ENCODE data around the gene ST6GALNAC6. TPM values are rescaled to one million over a fixed set of nuclear protein-coding genes. Genes with fewer than 3 reads are reported as not detected.
"Not testable (repeated sequence)": the region's sequence is repeated elsewhere in the genome, so short reads cannot be mapped to it uniquely, and the experiment has no call there.

ST6GALNAC6 gene
- total and polyA plus RNA-seq, 9 donors, result 35.9 to 60.6 (median 49.0) TPM

DNA sequence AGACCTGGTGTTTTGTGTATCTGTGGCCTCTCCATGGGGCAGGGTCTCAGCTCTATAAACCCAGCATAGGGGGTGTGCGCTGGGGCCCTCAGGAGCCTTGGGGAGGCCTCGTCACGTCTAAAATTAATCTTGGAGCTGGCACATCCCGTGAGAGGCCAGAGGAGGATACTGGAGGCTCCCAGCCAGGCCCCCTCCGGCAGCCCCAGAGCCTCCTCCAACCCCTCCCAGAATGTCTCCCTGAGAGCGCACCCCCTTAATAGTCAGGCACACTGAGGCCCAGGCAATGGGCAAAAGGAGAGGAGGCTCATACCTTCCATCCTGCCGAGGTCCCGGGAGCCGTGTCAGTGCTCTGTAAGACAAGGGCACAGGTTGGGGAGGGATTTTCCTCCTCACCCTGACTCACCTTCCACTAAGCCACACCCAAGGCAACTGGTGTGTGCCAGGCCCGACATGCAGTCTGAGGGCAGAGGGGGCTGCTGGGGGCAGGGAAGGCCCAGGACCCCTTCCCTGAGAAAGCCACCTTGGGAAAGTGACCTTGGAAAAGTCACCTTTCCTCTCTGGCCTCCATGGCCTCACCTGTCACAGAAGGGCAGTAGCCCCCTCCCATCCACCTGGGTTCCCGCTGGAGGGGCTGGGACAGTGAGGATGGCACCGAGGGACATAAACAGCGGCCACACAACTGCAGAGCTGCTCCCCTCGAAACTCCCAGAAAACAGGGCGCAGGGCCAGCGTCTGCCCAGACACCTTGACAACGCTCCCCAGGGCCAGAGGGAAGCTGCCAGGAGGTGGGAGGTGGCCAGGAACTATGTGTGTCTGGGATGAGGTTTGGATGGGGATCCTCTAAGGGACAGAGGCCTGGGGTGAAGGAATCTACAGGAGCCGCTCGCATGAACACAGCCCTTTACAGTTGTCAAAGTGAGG is 24.8 kb downstream of the ST6GALNAC6 start:
- H3K4me1 ChIP-seq (ENCODE audit: control insufficient read depth, insufficient read depth, low read length), result peaks cover 63% of the 10 kb centered on the region
- peak overlapping the region; percentile 44 for H3K4me3 ChIP-seq (ENCODE audit: low read length)
- no peaks in the 10 kb centered on the region for H3K9me3 ChIP-seq (replicated peaks; ENCODE audit: control insufficient read depth, low read depth, low read length)
- peaks cover 39% of the 10 kb centered on the region for H3K36me3 ChIP-seq (ENCODE audit: control insufficient read depth, insufficient read depth, low read length)
- H3K27ac ChIP-seq (ENCODE audit: low read length), result peak overlapping the region; percentile 90
- DNase-seq, result no peak
- 55% methylated on average over 4 of the region's 19 CpGs for WGBS (ENCODE audit: insufficient coverage)
- no peaks in the 10 kb centered on the region for H3K27me3 ChIP-seq (ENCODE audit: control insufficient read depth, insufficient read depth, low read length)

DNA sequence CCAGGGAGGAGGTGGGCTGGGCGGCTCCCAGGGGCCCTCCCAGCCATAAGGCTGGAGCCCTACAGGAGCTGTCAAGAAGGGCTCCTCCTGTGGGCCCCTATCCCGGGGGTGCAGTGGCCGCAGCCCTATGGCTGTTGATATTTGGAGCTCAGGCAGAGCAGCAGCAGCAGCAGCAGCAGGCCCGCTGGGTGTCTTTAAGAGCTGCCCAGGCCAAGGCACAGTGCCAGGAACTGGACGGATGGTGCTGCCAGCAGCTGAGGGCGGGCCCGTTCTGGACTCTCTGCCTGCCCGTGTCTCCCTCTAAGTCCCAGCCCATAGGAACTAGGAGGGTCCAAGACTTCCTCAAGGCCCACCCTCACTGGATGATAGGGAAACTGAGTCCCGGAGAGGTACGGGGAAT is 25.5 kb downstream of the ST6GALNAC6 start:
- no peaks in the 10 kb centered on the region for H3K27me3 ChIP-seq (ENCODE audit: control insufficient read depth, insufficient read depth, low read length)
- peaks cover 45% of the 10 kb centered on the region for H3K36me3 ChIP-seq (ENCODE audit: control insufficient read depth, insufficient read depth, low read length)
- DNase-seq, result peak; percentile 83
- H3K4me3 ChIP-seq (ENCODE audit: low read length), result peak overlapping the region; percentile 44
- peaks cover 68% of the 10 kb centered on the region for H3K4me1 ChIP-seq (ENCODE audit: control insufficient read depth, insufficient read depth, low read length)
- H3K9me3 ChIP-seq (replicated peaks; ENCODE audit: control insufficient read depth, low read depth, low read length), result no peaks in the 10 kb centered on the region
- WGBS (ENCODE audit: insufficient coverage), result 40% methylated on average over 5 of the region's 10 CpGs
- H3K27ac ChIP-seq (ENCODE audit: low read length), result peak overlapping the region; percentile 90

DNA sequence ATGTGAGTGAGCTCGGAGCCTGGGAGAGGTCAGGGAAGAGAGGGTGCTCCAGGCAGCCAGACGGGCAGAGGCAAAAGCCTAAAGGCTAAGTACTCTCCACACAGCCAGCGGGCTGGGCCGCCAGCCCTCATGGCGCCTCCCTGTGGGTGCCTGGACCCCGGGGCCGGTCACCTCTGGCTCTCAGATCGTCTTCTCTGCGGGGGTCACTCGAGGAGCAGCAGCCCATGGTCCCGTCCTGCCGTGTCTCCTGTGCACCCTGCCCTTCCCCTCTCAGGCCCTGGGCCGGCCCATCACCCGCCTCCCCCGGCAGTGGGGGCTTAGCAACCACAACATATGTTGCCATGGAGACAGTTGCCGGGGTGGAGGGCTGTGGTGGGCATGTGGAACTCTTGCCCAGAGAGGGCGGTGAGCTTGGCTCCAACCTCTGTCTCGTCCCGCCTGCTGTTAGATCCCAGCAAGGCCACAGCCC is 26.1 kb downstream of the ST6GALNAC6 start:
- DNase-seq, result peak; percentile 57

DNA sequence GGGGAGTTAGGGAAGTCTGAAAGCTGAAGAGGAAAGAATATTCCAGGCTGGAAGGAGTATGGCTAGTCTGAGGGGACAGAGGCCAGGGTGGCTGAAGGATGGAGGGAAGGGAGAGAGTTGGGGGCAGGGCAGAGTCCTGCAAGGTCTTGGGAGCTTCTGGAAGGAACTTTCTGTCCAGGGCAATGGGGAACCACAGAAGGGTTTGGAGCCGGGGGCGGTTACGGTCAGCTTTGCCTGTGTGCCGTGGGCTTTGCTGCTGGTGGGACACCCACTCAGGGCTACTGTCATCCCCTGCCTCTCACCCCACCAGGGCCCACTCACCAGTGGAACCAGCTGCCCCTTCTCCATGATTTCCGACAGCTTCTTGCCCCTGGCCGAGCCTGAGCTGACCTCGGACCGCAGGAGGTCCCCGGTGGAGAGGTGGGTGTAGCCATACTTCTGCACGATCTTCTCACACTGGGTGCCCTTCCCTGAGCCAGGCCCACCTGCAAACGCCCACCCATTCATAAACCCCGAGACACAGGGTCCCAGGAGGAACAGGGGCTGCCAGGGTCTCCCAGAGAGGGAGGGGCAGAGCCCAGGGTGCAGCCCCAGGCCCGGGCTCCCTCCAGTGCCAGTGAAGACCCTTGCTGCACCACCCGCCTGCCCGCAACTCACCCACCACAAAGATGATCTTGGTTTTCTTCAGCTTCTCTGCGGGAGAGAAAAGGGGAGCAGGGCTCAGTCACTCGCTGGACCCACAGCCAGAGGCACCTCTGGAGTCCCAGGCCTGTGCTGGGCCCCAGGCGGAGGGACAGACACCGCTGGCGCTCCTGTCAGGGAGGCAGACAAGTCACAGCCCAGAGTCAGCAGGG is 26.8 kb downstream of the ST6GALNAC6 start:
- DNase-seq, result no peak
- H3K27ac ChIP-seq (ENCODE audit: low read length), result peak overlapping the region; percentile 51
- peaks cover 56% of the 10 kb centered on the region for H3K4me1 ChIP-seq (ENCODE audit: control insufficient read depth, insufficient read depth, low read length)
- H3K27me3 ChIP-seq (ENCODE audit: control insufficient read depth, insufficient read depth, low read length), result no peaks in the 10 kb centered on the region
- H3K36me3 ChIP-seq (ENCODE audit: control insufficient read depth, insufficient read depth, low read length), result peaks cover 58% of the 10 kb centered on the region
- H3K9me3 ChIP-seq (replicated peaks; ENCODE audit: control insufficient read depth, low read depth, low read length), result no peaks in the 10 kb centered on the region
- no peak overlapping the region for H3K4me3 ChIP-seq (ENCODE audit: low read length)
- 83% methylated on average over 12 of the region's 20 CpGs for WGBS (ENCODE audit: insufficient coverage)

More for the DNA sequence above, 26.1 kb downstream of the ST6GALNAC6 start:
- Histone ChIP-seq H3K27ac (ENCODE audit: low read length) (peak overlapping the region; percentile 90), H3K27me3 (ENCODE audit: control insufficient read depth, insufficient read depth, low read length) (no peaks in the 10 kb centered on the region), H3K36me3 (ENCODE audit: control insufficient read depth, insufficient read depth, low read length) (peaks cover 52% of the 10 kb centered on the region), H3K4me3 (ENCODE audit: low read length) (no peak overlapping the region), H3K4me1 (ENCODE audit: control insufficient read depth, insufficient read depth, low read length) (peaks cover 62% of the 10 kb centered on the region), H3K9me3 (replicated peaks; ENCODE audit: control insufficient read depth, low read depth, low read length) (no peaks in the 10 kb centered on the region)
- WGBS (ENCODE audit: insufficient coverage), result 79% methylated on average over 9 of the region's 19 CpGs

DNA sequence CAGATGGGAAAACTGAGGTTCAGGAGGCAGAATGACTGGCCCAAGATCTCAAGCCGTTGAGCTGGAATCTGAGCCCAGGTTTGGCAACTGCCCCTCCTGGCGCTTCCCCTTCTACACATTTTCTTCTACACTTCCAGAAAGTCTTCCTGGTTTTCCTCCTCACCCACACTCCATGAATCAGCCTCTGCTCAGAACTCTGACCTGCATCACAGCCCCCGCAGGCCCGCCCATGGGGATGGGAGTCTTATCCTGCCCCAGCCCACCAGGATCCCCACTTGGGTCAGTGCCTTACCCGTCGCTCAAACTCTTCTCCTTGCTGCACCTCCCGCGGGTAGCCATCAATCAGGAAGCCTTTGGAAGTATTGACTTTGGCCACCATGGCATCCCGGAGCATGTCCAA is 27.9 kb downstream of the ST6GALNAC6 start:
- no peak for DNase-seq
- Histone ChIP-seq H3K27ac (ENCODE audit: low read length) (no peak overlapping the region), H3K27me3 (ENCODE audit: control insufficient read depth, insufficient read depth, low read length) (no peaks in the 10 kb centered on the region), H3K4me3 (ENCODE audit: low read length) (no peak overlapping the region), H3K36me3 (ENCODE audit: control insufficient read depth, insufficient read depth, low read length) (peaks cover 66% of the 10 kb centered on the region), H3K4me1 (ENCODE audit: control insufficient read depth, insufficient read depth, low read length) (peaks cover 48% of the 10 kb centered on the region), H3K9me3 (replicated peaks; ENCODE audit: control insufficient read depth, low read depth, low read length) (no peaks in the 10 kb centered on the region)
- 75% methylated on average over 8 of the region's 9 CpGs for WGBS (ENCODE audit: insufficient coverage)

DNA sequence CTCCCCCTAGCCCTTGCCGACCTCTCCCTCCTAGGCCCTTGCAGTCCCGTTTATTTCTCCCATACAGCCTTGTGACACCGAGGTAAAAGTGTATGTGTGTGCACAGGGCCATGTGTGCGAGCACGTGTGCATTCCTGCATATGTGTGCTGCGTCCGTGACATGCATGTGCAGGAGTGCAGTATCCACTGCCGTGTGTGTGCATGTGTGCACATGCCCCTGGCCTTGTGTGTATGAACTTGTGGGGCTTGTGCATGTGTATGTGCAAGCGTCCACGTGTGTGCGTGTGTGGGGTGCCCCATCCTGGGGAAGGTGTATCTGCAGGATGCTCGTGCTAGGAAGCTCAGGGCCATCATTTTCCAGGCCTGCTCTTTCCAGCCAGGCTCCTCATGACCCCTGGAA is 28.5 kb downstream of the ST6GALNAC6 start:
- DNase-seq, result no peak

DNA sequence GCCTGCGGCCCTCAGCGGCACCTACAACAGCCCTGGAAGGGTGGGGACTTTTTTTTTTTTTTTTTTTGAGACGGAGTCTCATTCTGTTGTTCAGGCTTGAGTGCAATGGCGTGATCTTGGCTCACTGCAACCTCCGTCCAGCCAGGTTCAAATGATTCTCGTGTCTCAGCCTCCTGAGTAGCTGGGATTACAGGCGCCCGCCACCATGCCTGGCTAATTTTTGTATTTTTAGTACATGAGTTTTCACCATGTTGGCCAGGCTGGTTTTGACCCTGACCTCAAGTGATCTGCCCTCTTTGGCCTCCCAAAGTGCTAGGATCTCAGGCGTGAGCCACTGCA is 29.3 kb downstream of the ST6GALNAC6 start:
- 76% methylated on average over 4 of the region's 9 CpGs for WGBS (ENCODE audit: insufficient coverage)
- not testable (repeated sequence) for H3K9me3 ChIP-seq (replicated peaks; ENCODE audit: control insufficient read depth, low read depth, low read length); H3K27ac ChIP-seq (ENCODE audit: low read length); H3K27me3 ChIP-seq (ENCODE audit: control insufficient read depth, insufficient read depth, low read length); DNase-seq; H3K4me3 ChIP-seq (ENCODE audit: low read length)
- H3K36me3 ChIP-seq (ENCODE audit: control insufficient read depth, insufficient read depth, low read length), result peaks cover 72% of the 10 kb centered on the region
- peaks cover 36% of the 10 kb centered on the region for H3K4me1 ChIP-seq (ENCODE audit: control insufficient read depth, insufficient read depth, low read length)

More for the DNA sequence above, 28.5 kb downstream of the ST6GALNAC6 start:
- Histone ChIP-seq H3K36me3 (ENCODE audit: control insufficient read depth, insufficient read depth, low read length) (peaks cover 71% of the 10 kb centered on the region), H3K27me3 (ENCODE audit: control insufficient read depth, insufficient read depth, low read length) (no peaks in the 10 kb centered on the region), H3K4me3 (ENCODE audit: low read length) (no peak overlapping the region), H3K4me1 (ENCODE audit: control insufficient read depth, insufficient read depth, low read length) (peaks cover 42% of the 10 kb centered on the region), H3K9me3 (replicated peaks; ENCODE audit: control insufficient read depth, low read depth, low read length) (no peaks in the 10 kb centered on the region), H3K27ac (ENCODE audit: low read length) (no peak overlapping the region)
- 91% methylated on average over 10 of the region's 12 CpGs for WGBS (ENCODE audit: insufficient coverage)

DNA sequence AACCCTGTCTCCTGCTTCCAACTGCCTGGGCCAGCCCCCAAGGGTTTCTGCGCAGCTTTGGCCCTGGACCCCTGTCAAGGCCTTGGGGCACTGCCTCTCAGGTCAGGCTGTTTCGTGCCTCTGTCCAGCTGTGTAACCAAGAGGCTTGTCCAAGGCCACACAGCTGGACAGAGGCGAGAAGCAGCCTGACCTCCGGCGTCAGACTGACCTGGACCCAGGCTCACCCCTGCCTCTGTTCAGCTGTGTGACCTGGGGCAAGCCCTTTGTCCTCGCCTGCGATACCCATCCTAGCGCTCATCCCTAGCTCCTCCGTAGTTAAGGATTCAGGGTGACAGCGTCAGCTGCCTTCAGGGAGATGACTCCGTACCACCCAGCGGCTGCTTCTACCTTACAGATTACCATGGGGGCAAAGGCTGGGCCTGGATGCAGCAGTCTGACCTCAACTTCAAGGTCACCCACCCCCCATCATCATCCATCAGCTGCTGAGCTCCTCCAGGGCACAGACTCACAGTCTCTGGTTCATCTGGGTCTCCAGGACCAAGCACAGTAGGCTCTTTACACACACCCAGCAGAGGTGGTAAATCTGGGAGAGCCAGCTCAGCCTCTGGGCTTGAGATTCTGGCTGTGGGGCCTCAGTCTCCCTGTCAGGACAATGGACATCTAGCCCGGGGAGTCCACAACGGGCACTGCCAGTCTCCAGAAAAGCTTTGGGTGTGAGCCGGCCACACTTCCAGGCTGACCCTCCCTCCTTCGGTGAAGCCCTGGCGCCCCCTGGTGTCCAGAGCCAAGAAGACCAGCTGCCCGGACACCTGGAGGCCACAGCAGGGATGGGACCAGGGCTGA is 29.9 kb downstream of the ST6GALNAC6 start:
- no peaks in the 10 kb centered on the region for H3K9me3 ChIP-seq (replicated peaks; ENCODE audit: control insufficient read depth, low read depth, low read length)
- peak; percentile 88 for DNase-seq
- H3K27ac ChIP-seq (ENCODE audit: low read length), result peak overlapping the region; percentile 21
- peaks cover 30% of the 10 kb centered on the region for H3K4me1 ChIP-seq (ENCODE audit: control insufficient read depth, insufficient read depth, low read length)
- peaks cover 72% of the 10 kb centered on the region for H3K36me3 ChIP-seq (ENCODE audit: control insufficient read depth, insufficient read depth, low read length)
- H3K27me3 ChIP-seq (ENCODE audit: control insufficient read depth, insufficient read depth, low read length), result no peaks in the 10 kb centered on the region
- WGBS (ENCODE audit: insufficient coverage), result 87% methylated on average over 12 of the region's 18 CpGs
- H3K4me3 ChIP-seq (ENCODE audit: low read length), result no peak overlapping the region

DNA sequence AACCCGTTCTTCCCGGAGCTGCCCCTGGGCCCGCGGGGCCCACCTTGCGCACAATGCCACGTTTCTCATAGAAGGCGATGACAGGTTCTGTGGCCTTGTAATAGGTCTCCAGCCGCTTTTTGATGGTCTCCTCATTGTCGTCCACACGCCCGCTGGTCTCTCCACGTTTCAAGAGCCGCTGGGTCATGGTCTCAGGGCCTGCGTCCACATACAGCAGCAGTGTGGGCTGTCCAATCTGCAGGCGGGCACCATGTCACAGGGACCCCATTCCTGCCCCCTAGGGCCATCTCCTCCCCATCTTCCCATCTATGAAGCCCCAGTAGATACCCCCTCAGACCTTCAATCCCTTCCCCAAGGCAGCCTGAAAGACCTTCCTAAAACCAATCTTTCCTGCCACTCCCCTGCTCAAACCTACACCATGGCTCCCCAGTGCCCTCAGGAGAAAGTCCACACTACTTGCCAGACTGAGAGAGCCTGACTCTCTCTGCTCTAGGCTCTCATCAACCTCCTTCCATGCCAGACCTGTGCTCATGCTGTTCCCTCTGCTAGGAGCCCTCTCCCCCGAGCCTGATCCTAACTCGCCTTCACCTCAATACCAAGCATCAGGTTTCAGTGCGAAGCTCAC is 31.0 kb downstream of the ST6GALNAC6 start:
- 86% methylated on average over 18 of the region's 18 CpGs for WGBS (ENCODE audit: insufficient coverage)
- H3K27ac ChIP-seq (ENCODE audit: low read length), result no peak overlapping the region
- H3K9me3 ChIP-seq (replicated peaks; ENCODE audit: control insufficient read depth, low read depth, low read length), result no peaks in the 10 kb centered on the region
- H3K4me1 ChIP-seq (ENCODE audit: control insufficient read depth, insufficient read depth, low read length), result peaks cover 18% of the 10 kb centered on the region
- H3K27me3 ChIP-seq (ENCODE audit: control insufficient read depth, insufficient read depth, low read length), result no peaks in the 10 kb centered on the region
- no peak for DNase-seq
- H3K36me3 ChIP-seq (ENCODE audit: control insufficient read depth, insufficient read depth, low read length), result peaks cover 67% of the 10 kb centered on the region
- no peak overlapping the region for H3K4me3 ChIP-seq (ENCODE audit: low read length)

Data from muscle of leg (tissue), 11 donors.